GM10266 (cell line): ENCODE measurements around the gene MOB3A.
"Not testable (repeated sequence)": the region's sequence is repeated elsewhere in the genome, so short reads cannot be mapped to it uniquely, and the experiment has no call there.

Source experiments
- DNase-seq: peaks from one replicate; pipeline ENCODE4 v3.0.0; 2012; ENCODE audit errors: extremely low spot score
- CTCF ChIP-seq: IDR thresholded peaks from 2 replicates; pipeline ENCODE4 v1.5.1; 2012; ENCODE audit warnings: mild to moderate bottlenecking, low read depth; ENCODE audit not compliant: control insufficient read depth, insufficient read depth; ENCODE audit errors: missing control alignments

MOB3A gene

GRCh38 chr19:2097203-2097885 is 1.2 kb upstream of the MOB3A start:
- peak; percentile 78 for DNase-seq
- TF ChIP-seq CTCF: no peak

DNA sequence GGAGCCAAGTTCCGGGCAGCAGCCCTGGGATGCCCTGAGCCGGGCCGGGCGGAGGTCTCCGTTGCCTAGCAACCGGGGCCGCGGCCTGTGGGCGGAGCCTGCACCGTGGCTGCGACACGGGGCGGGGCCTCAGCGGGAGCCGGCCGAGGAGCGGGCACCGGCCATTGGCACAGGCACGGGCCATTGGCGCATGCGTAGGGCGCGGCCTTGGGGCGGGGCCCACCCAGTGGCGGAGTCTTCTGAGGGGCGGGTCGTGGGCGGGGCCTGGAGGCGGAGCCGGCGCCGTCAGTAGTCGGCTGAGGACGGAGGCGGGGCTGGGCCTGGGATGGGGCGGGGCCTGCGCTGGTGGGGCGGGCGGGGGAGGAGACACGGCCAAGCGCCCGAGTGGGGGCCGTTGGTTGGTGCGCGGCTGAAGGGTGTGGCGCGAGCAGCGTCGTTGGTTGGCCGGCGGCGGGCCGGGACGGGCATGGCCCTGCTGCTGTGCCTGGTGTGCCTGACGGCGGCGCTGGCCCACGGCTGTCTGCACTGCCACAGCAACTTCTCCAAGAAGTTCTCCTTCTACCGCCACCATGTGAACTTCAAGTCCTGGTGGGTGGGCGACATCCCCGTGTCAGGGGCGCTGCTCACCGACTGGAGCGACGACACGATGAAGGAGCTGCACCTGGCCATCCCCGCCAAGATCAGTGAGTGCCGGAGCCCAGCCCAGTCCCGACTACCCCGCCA is 515 bp upstream of the MOB3A start, which contains the start of gene IZUMO4:
IZUMO4 (plus strand) TSS at position 436 of the 723 bp plus-strand sequence; CDS start at position 467, 31 bp downstream.
- peak; percentile 55 for TF ChIP-seq CTCF

GRCh38 chr19:2091926-2092525 is 4.1 kb downstream of the MOB3A start:
- not testable (repeated sequence) for DNase-seq

More for the DNA sequence above, 515 bp upstream of the MOB3A start, which contains the start of gene IZUMO4:
- peak; percentile 100 for DNase-seq

GRCh38 chr19:2089727-2090053 is 6.4 kb downstream of the MOB3A start:
- no peak for TF ChIP-seq CTCF
- no peak for DNase-seq

GRCh38 chr19:2089001-2089711 is 7.0 kb downstream of the MOB3A start:
- TF ChIP-seq CTCF: no peak
- DNase-seq: peak; percentile 47

DNA sequence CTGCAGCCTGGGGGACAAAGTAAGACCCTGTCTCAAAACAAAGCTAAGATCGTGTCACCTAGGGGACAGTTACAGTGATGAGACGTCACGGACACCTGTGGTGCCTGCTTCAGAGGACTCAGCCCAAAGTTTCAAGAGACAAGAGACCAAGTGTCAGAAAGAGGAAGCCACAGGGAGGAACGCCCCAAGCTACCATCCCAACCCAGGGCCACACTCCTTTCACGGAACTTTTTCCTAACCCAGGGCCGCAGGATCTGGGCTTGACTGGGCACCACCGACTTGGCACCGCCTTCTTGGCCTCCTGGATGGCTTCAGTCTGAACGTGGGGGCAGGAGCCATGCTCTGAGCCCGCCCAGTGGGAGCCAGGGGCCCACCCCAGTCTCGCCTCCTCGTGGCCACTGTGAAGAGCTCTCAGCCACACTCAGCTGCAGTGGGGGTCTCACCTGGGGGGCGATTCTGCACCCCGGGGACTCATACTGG is 8.5 kb downstream of the MOB3A start:
- TF ChIP-seq CTCF: peak; percentile 46
- DNase-seq: peak; percentile 45

GRCh38 chr19:2086695-2087620 is 9.2 kb downstream of the MOB3A start:
- DNase-seq: not testable (repeated sequence)
